ENCODE results near the gene CCDC28B.

DNA sequence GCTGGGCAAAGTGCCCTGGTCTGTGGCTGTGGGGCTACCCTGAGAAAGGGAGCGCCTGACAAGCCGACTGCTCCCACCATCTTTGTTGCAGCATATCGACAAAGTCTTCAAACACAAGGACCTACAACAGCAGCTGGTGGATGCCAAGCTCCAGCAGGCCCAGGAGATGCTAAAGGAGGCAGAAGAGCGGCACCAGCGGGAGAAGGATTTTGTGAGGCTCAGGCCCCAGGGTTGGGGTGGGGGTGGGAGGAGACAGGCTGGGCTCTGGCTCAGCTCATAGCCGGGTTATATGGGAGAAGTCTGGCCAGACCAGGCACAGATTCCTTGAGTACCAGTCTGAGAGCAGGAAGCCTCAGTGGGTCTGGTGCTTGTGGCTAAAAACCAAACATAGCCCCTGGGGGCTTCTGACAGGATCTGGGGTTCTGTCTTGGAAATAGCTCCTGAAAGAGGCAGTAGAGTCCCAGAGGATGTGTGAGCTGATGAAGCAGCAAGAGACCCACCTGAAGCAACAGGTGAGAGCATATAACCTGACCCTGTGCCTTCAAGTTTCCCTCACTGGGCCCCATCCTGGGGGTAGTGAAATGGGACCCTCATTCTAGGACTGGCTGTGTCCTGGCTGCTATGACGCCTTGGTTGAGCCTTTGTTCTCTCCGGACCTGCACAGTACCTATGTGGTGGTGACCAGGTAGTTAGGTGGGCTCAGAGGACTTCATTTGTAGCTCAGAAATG is 8.0 kb upstream of the CCDC28B start:
- TF ChIP-seq, protein P1, sequence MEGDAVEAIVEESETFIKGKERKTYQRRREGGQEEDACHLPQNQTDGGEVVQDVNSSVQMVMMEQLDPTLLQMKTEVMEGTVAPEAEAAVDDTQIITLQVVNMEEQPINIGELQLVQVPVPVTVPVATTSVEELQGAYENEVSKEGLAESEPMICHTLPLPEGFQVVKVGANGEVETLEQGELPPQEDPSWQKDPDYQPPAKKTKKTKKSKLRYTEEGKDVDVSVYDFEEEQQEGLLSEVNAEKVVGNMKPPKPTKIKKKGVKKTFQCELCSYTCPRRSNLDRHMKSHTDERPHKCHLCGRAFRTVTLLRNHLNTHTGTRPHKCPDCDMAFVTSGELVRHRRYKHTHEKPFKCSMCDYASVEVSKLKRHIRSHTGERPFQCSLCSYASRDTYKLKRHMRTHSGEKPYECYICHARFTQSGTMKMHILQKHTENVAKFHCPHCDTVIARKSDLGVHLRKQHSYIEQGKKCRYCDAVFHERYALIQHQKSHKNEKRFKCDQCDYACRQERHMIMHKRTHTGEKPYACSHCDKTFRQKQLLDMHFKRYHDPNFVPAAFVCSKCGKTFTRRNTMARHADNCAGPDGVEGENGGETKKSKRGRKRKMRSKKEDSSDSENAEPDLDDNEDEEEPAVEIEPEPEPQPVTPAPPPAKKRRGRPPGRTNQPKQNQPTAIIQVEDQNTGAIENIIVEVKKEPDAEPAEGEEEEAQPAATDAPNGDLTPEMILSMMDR (IDR thresholded peaks at IDR 0.05) = no peak
- no peak for TF ChIP-seq EP300 (IDR thresholded peaks at IDR 0.05; ENCODE audit: low read depth)

Measured in transverse colon (tissue), 3 donors.